ENCODE data around the gene PTPRD. TPM values are rescaled to one million over a fixed set of nuclear protein-coding genes. Genes with fewer than 3 reads are reported as not detected.

Gene PTPRD
- total RNA-seq, 1 experiment from 2014 or later, result not detected

GRCh38 chr9:10041726-10042229 is 571.0 kb downstream of the PTPRD start:
- TF ChIP-seq REST (IDR thresholded peaks at IDR 0.05; ENCODE audit: insufficient read depth in 1 of 2, low read depth in 2 of 2, low read length in 1 of 2) (no peak), POLR2AphosphoS5 (IDR thresholded peaks at IDR 0.05; ENCODE audit: low read depth, low read length) (no peak), TCF7L2 (IDR thresholded peaks at IDR 0.05; ENCODE audit: low read depth, low read length) (no peak)
- POLR2A ChIA-PET, result no interaction called here
- Histone ChIP-seq H3K4me3 (ENCODE audit: low read depth in 2 of 2, low read length in 2 of 2) (no peak overlapping the region), H3K36me3 (ENCODE audit: control insufficient read depth, insufficient read depth, low read length) (no peaks in the 10 kb centered on the region), H3K27me3 (ENCODE audit: control insufficient read depth, insufficient read depth, low read length) (no peaks in the 10 kb centered on the region), H3K9me3 (ENCODE audit: control insufficient read depth, insufficient read depth, low read depth, low read length) (no peaks in the 10 kb centered on the region), H3K4me1 (ENCODE audit: control insufficient read depth, insufficient read depth, low read length) (no peaks in the 10 kb centered on the region), H3K27ac (ENCODE audit: low read length) (no peak overlapping the region)
- no peak for DNase-seq (ENCODE audit: low read depth, low spot score)
- no peak for ATAC-seq
- in situ Hi-C loops (cut with HindIII; ENCODE audit: low pct_unique_long_range_greater_than_20kb, low sequenced_read_pairs), result no loop called here
- intact Hi-C loops (cut with micrococcal nuclease; ENCODE audit: unreplicated experiment), result no loop called here
- CTCF ChIA-PET, result no interaction called here
- BruUV-seq (replicated peaks), result no TSS peak

- Histone ChIP-seq H3K36me3 (ENCODE audit: control insufficient read depth, insufficient read depth, low read length) (no peaks in the 10 kb centered on the region), H3K9me3 (ENCODE audit: control insufficient read depth, insufficient read depth, low read depth, low read length) (no peaks in the 10 kb centered on the region), H3K27ac (ENCODE audit: low read length) (no peak overlapping the region), H3K4me3 (ENCODE audit: low read depth in 2 of 2, low read length in 2 of 2) (no peak overlapping the region), H3K4me1 (ENCODE audit: control insufficient read depth, insufficient read depth, low read length) (no peaks in the 10 kb centered on the region), H3K27me3 (ENCODE audit: control insufficient read depth, insufficient read depth, low read length) (no peaks in the 10 kb centered on the region)
- ATAC-seq (no peak), DNase-seq (ENCODE audit: low read depth, low spot score) (no peak)
- CTCF ChIA-PET, result no interaction called here
- TF ChIP-seq POLR2AphosphoS5 (IDR thresholded peaks at IDR 0.05; ENCODE audit: low read depth, low read length), result no peak
- no peak for TF ChIP-seq CTCF (IDR thresholded peaks at IDR 0.05)
- no peak for TF ChIP-seq SIN3A (IDR thresholded peaks at IDR 0.05; ENCODE audit: borderline replicate concordance, insufficient read depth, low read depth, low read length)
- TF ChIP-seq TCF7L2 (IDR thresholded peaks at IDR 0.05; ENCODE audit: low read depth, low read length), result no peak
- no peak for TF ChIP-seq REST (IDR thresholded peaks at IDR 0.05; ENCODE audit: insufficient read depth in 1 of 2, low read depth in 2 of 2, low read length in 1 of 2)
- no TSS peak for BruUV-seq (replicated peaks)
- POLR2A ChIA-PET, result no interaction called here
- intact Hi-C loops (cut with micrococcal nuclease; ENCODE audit: unreplicated experiment) (no loop called here), in situ Hi-C loops (cut with HindIII; ENCODE audit: low pct_unique_long_range_greater_than_20kb, low sequenced_read_pairs) (no loop called here)
Measured at GRCh38 chr9:10036095-10036494, 576.7 kb downstream of the PTPRD start.
